GM12865 (cell line): ENCODE measurements around the gene DOCK1.
"Not testable (repeated sequence)": the region's sequence is repeated elsewhere in the genome, so short reads cannot be mapped to it uniquely, and the experiment has no call there.

Experiments used
- DNase-seq: peaks from one replicate; pipeline ENCODE4 v3.0.0; 2010; ENCODE audit warnings: low read depth
- H3K4me3 ChIP-seq: 2 replicates; pipeline ENCODE4 v1.5.1; 2011; ENCODE audit warnings: mild to moderate bottlenecking, low read depth, low read length, control low read depth
- TF ChIP-seq, protein P1 (sequence below): IDR thresholded peaks from 2 replicates; pipeline ENCODE4 v1.5.1; 2011; ENCODE audit warnings: low read length, control low read depth, low read depth, inconsistent platforms; ENCODE audit not compliant: insufficient read depth; ENCODE audit errors: missing control alignments

DOCK1 gene

DNA sequence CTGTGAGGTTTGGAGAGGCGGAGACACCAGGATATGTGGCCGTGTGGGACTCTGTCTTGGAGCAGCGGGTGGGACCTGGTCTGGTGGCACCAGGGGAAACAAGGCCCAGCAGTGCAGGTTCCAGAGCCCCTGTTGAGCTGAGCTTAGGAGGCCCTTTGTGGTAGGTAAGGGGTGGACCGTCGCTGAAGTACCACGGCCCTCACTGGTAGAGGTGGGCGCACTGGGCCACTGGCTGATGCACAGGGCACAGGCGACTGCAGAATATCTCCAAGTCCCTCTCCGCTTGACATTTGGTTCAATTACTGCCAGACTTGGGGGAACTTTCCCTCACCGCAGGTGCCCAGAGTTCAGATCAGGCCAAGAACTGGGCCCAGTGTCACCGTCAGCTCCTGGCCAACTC lies 27.3 kb downstream of the DOCK1 start:
- no peak overlapping the region for H3K4me3 ChIP-seq
- TF ChIP-seq, protein P1, sequence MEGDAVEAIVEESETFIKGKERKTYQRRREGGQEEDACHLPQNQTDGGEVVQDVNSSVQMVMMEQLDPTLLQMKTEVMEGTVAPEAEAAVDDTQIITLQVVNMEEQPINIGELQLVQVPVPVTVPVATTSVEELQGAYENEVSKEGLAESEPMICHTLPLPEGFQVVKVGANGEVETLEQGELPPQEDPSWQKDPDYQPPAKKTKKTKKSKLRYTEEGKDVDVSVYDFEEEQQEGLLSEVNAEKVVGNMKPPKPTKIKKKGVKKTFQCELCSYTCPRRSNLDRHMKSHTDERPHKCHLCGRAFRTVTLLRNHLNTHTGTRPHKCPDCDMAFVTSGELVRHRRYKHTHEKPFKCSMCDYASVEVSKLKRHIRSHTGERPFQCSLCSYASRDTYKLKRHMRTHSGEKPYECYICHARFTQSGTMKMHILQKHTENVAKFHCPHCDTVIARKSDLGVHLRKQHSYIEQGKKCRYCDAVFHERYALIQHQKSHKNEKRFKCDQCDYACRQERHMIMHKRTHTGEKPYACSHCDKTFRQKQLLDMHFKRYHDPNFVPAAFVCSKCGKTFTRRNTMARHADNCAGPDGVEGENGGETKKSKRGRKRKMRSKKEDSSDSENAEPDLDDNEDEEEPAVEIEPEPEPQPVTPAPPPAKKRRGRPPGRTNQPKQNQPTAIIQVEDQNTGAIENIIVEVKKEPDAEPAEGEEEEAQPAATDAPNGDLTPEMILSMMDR, result no peak
- DNase-seq, result no peak

DNA sequence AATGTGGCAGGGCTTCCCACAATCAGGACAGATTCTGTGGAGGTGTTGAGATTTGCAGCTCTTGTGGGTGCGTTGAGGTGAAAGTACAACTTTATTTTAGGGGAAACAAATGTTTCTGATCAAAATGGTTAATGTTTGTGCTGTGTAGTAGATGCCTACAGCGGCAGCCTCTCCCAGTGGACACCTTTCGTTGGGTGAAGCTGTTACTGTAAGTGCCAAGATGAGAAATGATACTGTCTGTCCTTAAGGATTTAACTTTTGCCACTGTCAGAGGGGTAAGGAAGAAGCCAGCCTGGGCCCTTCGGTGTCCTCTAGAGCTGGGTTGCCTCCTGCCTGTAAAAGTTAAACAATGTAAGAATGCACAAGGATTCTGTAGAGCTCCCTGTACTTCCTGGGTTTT lies 27.9 kb downstream of the DOCK1 start:
- H3K4me3 ChIP-seq, result no peak overlapping the region
- no peak for DNase-seq
- TF ChIP-seq, protein P1, result no peak

DNA sequence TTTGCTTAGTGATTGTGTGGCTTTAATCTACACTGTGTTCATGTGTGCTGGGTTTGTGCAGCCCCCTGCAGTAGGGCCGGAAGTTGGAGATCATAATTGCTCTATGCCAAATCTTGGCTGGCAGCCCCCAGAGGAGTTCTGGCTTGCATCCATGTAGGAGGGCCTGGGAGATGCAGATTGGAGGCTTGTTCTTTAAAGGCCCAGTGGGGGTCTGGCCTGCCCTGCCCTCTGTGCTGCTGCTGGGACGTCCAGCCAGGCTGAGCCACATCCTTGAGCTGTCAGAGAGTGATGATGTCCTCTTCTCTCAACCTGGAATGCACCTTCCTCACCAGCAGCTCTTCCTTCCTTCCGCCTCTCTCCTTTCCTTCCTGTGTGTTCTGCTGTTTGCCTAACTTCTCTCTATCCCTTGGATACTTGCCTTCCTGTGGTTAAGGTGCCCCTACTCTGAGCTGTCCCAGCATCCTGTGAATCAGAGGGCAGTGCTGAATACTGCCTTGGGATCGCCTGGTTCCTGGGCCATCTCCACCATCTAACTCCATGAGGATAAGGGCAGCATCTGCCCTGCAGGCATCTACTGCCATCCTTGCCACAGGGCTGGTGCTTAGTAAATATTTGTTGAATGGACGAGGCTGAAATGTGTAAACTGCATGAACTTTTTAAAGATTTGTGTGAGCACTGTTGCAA lies 30.2 kb downstream of the DOCK1 start:
- TF ChIP-seq, protein P1, result no peak
- no peak for DNase-seq
- H3K4me3 ChIP-seq, result no peak overlapping the region

DNA sequence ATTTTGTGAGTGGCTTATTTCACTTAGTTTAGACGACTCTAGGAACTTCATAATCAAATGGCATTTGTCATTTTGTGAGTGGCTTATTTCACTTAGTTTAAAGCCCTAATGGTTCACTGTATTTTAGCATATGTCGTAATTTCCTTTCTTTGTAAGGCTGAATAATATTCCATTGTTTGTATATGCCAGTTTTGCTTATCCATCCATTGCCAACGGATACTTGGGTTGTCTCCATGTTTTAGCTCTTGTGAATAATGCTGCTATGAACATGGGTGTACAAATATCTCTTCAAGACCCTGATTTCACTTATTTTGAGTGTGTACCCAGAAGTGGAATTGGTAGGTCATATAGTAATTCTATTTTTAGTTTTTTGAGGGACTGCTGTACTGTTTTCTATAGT lies 31.8 kb downstream of the DOCK1 start:
- DNase-seq, result no peak
- TF ChIP-seq, protein P1, result no peak
- no peak overlapping the region for H3K4me3 ChIP-seq

DNA sequence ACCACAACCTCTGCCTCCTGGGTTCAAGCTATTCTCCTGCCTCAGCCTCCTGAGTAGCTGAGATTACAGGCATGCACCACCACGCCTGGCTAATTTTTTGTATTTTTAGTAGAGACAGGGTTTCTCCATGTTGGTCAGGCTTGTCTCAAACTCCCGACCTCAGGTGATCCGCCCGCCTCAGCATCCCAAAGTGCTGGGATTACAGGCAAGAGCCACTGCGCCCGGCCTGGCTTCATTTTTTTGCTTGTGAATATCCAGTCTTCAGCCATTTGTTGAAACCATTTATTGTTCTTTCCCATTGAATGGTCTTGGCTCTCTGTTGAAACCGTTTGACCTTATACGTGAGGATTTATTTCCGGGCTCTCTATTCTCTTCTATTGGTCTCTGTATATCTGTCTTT lies 32.9 kb downstream of the DOCK1 start:
- not testable (repeated sequence) for DNase-seq, H3K4me3 ChIP-seq

DNA sequence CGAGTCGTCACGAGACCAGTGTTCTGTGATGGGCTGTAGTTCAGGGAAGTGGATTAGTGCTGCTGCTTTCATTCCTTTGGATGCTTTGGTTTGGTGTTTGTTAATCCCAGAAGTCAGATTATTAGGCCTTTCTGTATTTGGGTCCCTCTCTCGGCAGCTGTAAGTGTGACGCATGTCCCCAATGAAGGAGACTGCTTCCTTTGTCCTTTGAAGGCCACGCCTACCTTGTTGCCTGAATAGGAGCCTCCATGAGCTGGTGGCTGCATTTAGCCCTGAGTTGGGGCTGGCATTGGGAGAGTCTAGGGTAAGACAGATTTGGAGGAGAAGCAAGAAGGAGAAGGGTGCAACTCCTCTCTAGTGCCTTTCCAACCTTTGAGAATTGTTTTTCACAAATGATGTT lies 34.5 kb downstream of the DOCK1 start:
- no peak for DNase-seq
- H3K4me3 ChIP-seq, result no peak overlapping the region
- TF ChIP-seq, protein P1, result no peak

DNA sequence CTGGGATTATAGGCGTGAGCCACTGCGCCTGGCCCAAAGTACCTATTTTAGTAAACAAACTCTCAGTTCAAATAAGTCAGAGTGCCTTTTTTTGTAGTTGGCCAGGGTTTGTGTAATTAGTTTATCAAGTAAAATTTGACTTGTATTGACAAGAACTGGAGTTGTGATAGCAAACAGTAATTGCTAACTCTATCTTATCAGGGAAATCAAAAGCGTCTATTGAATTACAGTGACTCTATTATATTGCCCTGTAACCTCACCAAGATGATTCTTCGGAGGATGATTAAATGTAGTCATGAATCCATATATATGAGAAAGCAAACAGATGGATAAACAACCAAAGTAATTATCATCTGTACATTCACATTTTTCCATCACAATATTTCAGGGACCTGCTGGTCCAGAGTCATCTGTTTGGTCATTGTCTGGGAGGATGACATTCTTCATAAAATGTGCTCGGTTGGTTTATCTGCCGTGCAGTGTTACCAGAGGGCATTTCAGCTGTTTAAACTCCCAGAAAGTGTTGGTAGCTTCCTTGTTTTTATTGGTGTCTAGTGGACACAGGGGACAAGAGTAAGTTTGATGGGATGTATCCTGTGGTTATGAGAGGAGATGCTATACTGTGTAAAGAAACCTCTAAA lies 35.6 kb downstream of the DOCK1 start:
- TF ChIP-seq, protein P1, result no peak
- no peak for DNase-seq

More for the DNA sequence above, 35.6 kb downstream of the DOCK1 start:
- H3K4me3 ChIP-seq, result no peak overlapping the region
